Peyer's patch (tissue), 4 donors: ENCODE results near the gene ANKRD30A.

ENCODE experiments used
- CTCF ChIP-seq, 6 experiments: fragments of 450-650 bp in 4 of 6; fragments of 200-600 bp in 2 of 6; sonication (generic) in 1 of 6; IDR thresholded peaks; one replicate each; pipeline ENCODE4 v1.5.1; 2017 to 2019; ENCODE audit warnings: antibody characterized with exemption in 6 of 6, mild to moderate bottlenecking in 3 of 6, moderate library complexity in 1 of 6
- POLR2A ChIP-seq, 2 donors: fragments of 450-650 bp; IDR thresholded peaks; one replicate each; pipeline ENCODE4 v1.5.1; 2017; ENCODE audit warnings: antibody characterized with exemption in 2 of 2, mild to moderate bottlenecking in 2 of 2, moderate library complexity in 2 of 2

- TF ChIP-seq POLR2A (IDR thresholded peaks at IDR 0.05) (no peak), CTCF (IDR thresholded peaks at IDR 0.05) (no peak)
These were observed 121.2 kb downstream of the ANKRD30A start for GRCh38 chr10:37246637-37247036.
